Fibroblast of the conjunctiva (primary cell): ENCODE results near the gene SELENON.

ENCODE experiments used
- DNase-seq: peaks from one replicate; pipeline ENCODE4 v3.0.0-alpha.2; 2010; ENCODE audit warnings: low read depth

The SELENON gene

GRCh38 chr1:25793585-25794170, 6.3 kb upstream of the SELENON start:
- no peak for DNase-seq

GRCh38 chr1:25794325-25794724, 5.7 kb upstream of the SELENON start:
- no peak for DNase-seq

GRCh38 chr1:25795211-25795610, 4.8 kb upstream of the SELENON start:
- DNase-seq: no peak

- DNase-seq: no peak
Measured at GRCh38 chr1:25795946-25796810, 3.8 kb upstream of the SELENON start.

GRCh38 chr1:25796811-25797458, 3.1 kb upstream of the SELENON start:
- DNase-seq: peak; percentile 59

- no peak for DNase-seq
Measured at GRCh38 chr1:25797939-25798338, 2.1 kb upstream of the SELENON start.

GRCh38 chr1:25798666-25799351, 1.2 kb upstream of the SELENON start:
- DNase-seq: no peak

- DNase-seq: no peak
Measured at GRCh38 chr1:25799352-25799934, 550 bp upstream of the SELENON start.

GRCh38 chr1:25800703-25801377, 847 bp downstream of the SELENON start:
- DNase-seq: no peak

GRCh38 chr1:25802915-25803314, 2.9 kb downstream of the SELENON start:
- no peak for DNase-seq

- DNase-seq: no peak
Measured at GRCh38 chr1:25803368-25803767, 3.4 kb downstream of the SELENON start.

- no peak for DNase-seq
Measured at GRCh38 chr1:25804244-25804963, 4.4 kb downstream of the SELENON start.

- DNase-seq: no peak
Measured at GRCh38 chr1:25804964-25805862, 5.2 kb downstream of the SELENON start.

- DNase-seq: no peak
Measured at GRCh38 chr1:25805863-25806225, 5.9 kb downstream of the SELENON start.

GRCh38 chr1:25806418-25806817, 6.4 kb downstream of the SELENON start:
- DNase-seq: peak; percentile 74

GRCh38 chr1:25807480-25808390, 7.7 kb downstream of the SELENON start:
- DNase-seq: no peak

- DNase-seq: no peak
Measured at GRCh38 chr1:25808481-25809244, 8.7 kb downstream of the SELENON start.
